ENCODE results near the gene EMILIN3.
A peak's percentile ranks its signal among the peaks of the same experiment; 100 is the strongest.

The EMILIN3 gene

GRCh38 chr20:41380551-41381193 lies 14.1 kb upstream of the EMILIN3 start:
- H3K36me3 ChIP-seq (ENCODE audit: insufficient read depth, low read length), result no peaks in the 10 kb centered on the region
- no peak for DNase-seq (ENCODE audit: low read depth, low spot score)
- TF ChIP-seq FOXP2 (optimal IDR thresholded peaks at IDR 0.05; ENCODE audit: control extremely low read depth, extremely low read length, insufficient read depth), result no peak
- no peak for TF ChIP-seq POLR2AphosphoS5 (IDR thresholded peaks at IDR 0.05; ENCODE audit: borderline replicate concordance, low read depth, low read length)
- TF ChIP-seq EZH2 (IDR thresholded peaks at IDR 0.05), result no peak
- H3K27ac ChIP-seq, result no peak overlapping the region
- 0 out of 2 replicates have a peak overlapping the region, but pooled peaks have one; percentile 9 for H3K4me3 ChIP-seq
- no peak overlapping the region for H3K9ac ChIP-seq (ENCODE audit: insufficient read length)
- H3K9me3 ChIP-seq (ENCODE audit: low read depth, low read length), result no peaks in the 10 kb centered on the region

DNA sequence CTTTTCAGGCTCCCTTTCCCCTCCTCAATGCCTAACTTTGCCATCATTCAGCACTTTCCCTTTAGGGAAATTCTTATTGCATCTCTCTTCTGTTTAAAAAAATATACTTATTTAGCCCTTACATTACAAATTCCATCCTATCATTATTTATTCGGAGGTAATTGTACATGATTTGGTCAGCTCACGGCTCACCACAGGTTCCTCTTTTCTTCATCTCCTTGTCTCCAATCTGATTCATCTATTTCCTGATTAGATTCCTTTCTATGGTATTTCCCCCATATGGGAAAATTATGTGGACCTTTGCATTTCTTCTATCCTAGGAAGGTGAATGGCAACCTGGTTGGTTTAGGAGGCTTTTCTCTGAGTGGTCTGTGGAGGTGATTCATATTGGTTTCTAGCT lies 12.9 kb upstream of the EMILIN3 start:
- TF ChIP-seq EZH2 (IDR thresholded peaks at IDR 0.05) (no peak), FOXP2 (optimal IDR thresholded peaks at IDR 0.05; ENCODE audit: control extremely low read depth, extremely low read length, insufficient read depth) (no peak), POLR2AphosphoS5 (IDR thresholded peaks at IDR 0.05; ENCODE audit: borderline replicate concordance, low read depth, low read length) (no peak)
- Histone ChIP-seq H3K27ac (no peak overlapping the region), H3K9me3 (ENCODE audit: low read depth, low read length) (no peaks in the 10 kb centered on the region), H3K4me3 (no peak overlapping the region), H3K36me3 (ENCODE audit: insufficient read depth, low read length) (no peaks in the 10 kb centered on the region), H3K9ac (ENCODE audit: insufficient read length) (no peak overlapping the region)
- no peak for DNase-seq (ENCODE audit: low read depth, low spot score)

DNA sequence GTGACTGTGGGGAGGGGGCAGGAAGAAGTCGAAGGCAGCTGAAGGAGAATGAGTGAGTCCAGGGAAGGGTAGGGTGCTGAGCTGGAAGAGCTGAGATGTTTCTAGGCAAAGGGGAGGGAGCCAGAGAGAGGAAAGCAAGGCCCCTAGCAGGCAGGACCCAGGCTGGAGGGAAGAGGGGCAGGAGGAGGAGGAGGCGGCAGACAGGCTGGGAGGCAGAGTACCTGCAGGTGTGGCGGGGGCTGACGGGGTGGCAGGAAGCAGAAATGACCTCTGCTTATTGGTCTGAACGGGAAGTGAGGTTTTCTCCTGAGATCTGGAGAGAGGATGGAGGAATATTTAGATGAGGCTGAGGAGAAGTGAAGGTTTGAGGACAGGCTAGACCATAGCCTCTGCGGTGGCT lies 10.7 kb upstream of the EMILIN3 start:
- no peak overlapping the region for H3K27ac ChIP-seq
- no peak for DNase-seq (ENCODE audit: low read depth, low spot score)
- no peak overlapping the region for H3K4me3 ChIP-seq
- H3K9ac ChIP-seq (ENCODE audit: insufficient read length), result no peak overlapping the region
- no peaks in the 10 kb centered on the region for H3K36me3 ChIP-seq (ENCODE audit: insufficient read depth, low read length)
- TF ChIP-seq POLR2AphosphoS5 (IDR thresholded peaks at IDR 0.05; ENCODE audit: borderline replicate concordance, low read depth, low read length) (no peak), FOXP2 (optimal IDR thresholded peaks at IDR 0.05; ENCODE audit: control extremely low read depth, extremely low read length, insufficient read depth) (no peak), EZH2 (IDR thresholded peaks at IDR 0.05) (no peak)
- no peaks in the 10 kb centered on the region for H3K9me3 ChIP-seq (ENCODE audit: low read depth, low read length)

GRCh38 chr20:41376349-41376748 lies 9.7 kb upstream of the EMILIN3 start:
- Histone ChIP-seq H3K36me3 (ENCODE audit: insufficient read depth, low read length) (no peaks in the 10 kb centered on the region), H3K4me3 (no peak overlapping the region), H3K9ac (ENCODE audit: insufficient read length) (no peak overlapping the region), H3K9me3 (ENCODE audit: low read depth, low read length) (no peaks in the 10 kb centered on the region), H3K27ac (no peak overlapping the region)
- TF ChIP-seq FOXP2 (optimal IDR thresholded peaks at IDR 0.05; ENCODE audit: control extremely low read depth, extremely low read length, insufficient read depth) (no peak), POLR2AphosphoS5 (IDR thresholded peaks at IDR 0.05; ENCODE audit: borderline replicate concordance, low read depth, low read length) (no peak), EZH2 (IDR thresholded peaks at IDR 0.05) (no peak)
- no peak for DNase-seq (ENCODE audit: low read depth, low spot score)

- H3K36me3 ChIP-seq (ENCODE audit: insufficient read depth, low read length), result no peaks in the 10 kb centered on the region
- no peak overlapping the region for H3K9ac ChIP-seq (ENCODE audit: insufficient read length)
- H3K4me3 ChIP-seq, result no peak overlapping the region
- no peak for DNase-seq (ENCODE audit: low read depth, low spot score)
- H3K9me3 ChIP-seq (ENCODE audit: low read depth, low read length), result no peaks in the 10 kb centered on the region
- TF ChIP-seq FOXP2 (optimal IDR thresholded peaks at IDR 0.05; ENCODE audit: control extremely low read depth, extremely low read length, insufficient read depth), result no peak
- TF ChIP-seq POLR2AphosphoS5 (IDR thresholded peaks at IDR 0.05; ENCODE audit: borderline replicate concordance, low read depth, low read length), result no peak
- no peak for TF ChIP-seq EZH2 (IDR thresholded peaks at IDR 0.05)
- H3K27ac ChIP-seq, result no peak overlapping the region
Observed at GRCh38 chr20:41375846-41376245, 9.2 kb upstream of the EMILIN3 start.

GRCh38 chr20:41373931-41374920 lies 7.6 kb upstream of the EMILIN3 start:
- H3K27ac ChIP-seq, result no peak overlapping the region

GRCh38 chr20:41373251-41373783 lies 6.7 kb upstream of the EMILIN3 start:
- TF ChIP-seq EZH2 (IDR thresholded peaks at IDR 0.05) (no peak), POLR2AphosphoS5 (IDR thresholded peaks at IDR 0.05; ENCODE audit: borderline replicate concordance, low read depth, low read length) (no peak), FOXP2 (optimal IDR thresholded peaks at IDR 0.05; ENCODE audit: control extremely low read depth, extremely low read length, insufficient read depth) (no peak)
- no peaks in the 10 kb centered on the region for H3K36me3 ChIP-seq (ENCODE audit: insufficient read depth, low read length)
- H3K9me3 ChIP-seq (ENCODE audit: low read depth, low read length), result no peaks in the 10 kb centered on the region
- H3K4me3 ChIP-seq, result no peak overlapping the region
- no peak overlapping the region for H3K9ac ChIP-seq (ENCODE audit: insufficient read length)
- H3K27ac ChIP-seq, result no peak overlapping the region
- no peak for DNase-seq (ENCODE audit: low read depth, low spot score)

More at GRCh38 chr20:41373931-41374920, 7.6 kb upstream of the EMILIN3 start:
- TF ChIP-seq EZH2 (IDR thresholded peaks at IDR 0.05) (no peak), POLR2AphosphoS5 (IDR thresholded peaks at IDR 0.05; ENCODE audit: borderline replicate concordance, low read depth, low read length) (no peak), FOXP2 (optimal IDR thresholded peaks at IDR 0.05; ENCODE audit: control extremely low read depth, extremely low read length, insufficient read depth) (no peak)
- no peaks in the 10 kb centered on the region for H3K36me3 ChIP-seq (ENCODE audit: insufficient read depth, low read length)
- no peak overlapping the region for H3K4me3 ChIP-seq
- no peak overlapping the region for H3K9ac ChIP-seq (ENCODE audit: insufficient read length)
- no peak for DNase-seq (ENCODE audit: low read depth, low spot score)
- no peaks in the 10 kb centered on the region for H3K9me3 ChIP-seq (ENCODE audit: low read depth, low read length)

DNA sequence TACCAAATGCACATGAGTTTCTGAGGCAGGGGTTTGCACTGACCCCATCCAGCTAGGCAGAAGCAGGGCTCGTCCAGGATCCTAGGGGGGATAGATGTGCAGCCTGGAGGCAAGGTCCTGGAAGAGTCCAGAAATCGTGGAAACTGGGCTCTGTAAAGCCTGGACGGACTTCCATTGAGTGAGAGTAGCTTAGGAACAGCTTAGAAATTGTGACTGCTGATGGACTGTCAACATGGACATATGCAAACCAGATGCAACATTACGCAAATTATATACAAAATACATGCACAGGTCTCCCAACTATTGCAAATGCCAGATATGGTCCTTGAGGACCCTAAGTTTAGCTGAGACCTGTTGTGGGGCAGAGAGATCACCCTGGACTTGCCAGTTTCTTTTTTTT lies 4.8 kb upstream of the EMILIN3 start:
- Histone ChIP-seq H3K9me3 (ENCODE audit: low read depth, low read length) (no peaks in the 10 kb centered on the region), H3K36me3 (ENCODE audit: insufficient read depth, low read length) (no peaks in the 10 kb centered on the region), H3K4me3 (no peak overlapping the region), H3K27ac (no peak overlapping the region), H3K9ac (ENCODE audit: insufficient read length) (no peak overlapping the region)
- TF ChIP-seq EZH2 (IDR thresholded peaks at IDR 0.05), result no peak
- TF ChIP-seq FOXP2 (optimal IDR thresholded peaks at IDR 0.05; ENCODE audit: control extremely low read depth, extremely low read length, insufficient read depth), result no peak
- TF ChIP-seq POLR2AphosphoS5 (IDR thresholded peaks at IDR 0.05; ENCODE audit: borderline replicate concordance, low read depth, low read length), result no peak
- DNase-seq (ENCODE audit: low read depth, low spot score), result no peak
